LNCaP clone FGC (cell line): ENCODE data around the gene RBM44.
"Not testable (repeated sequence)": the region's sequence is repeated elsewhere in the genome, so short reads cannot be mapped to it uniquely, and the experiment has no call there.

ENCODE experiments used
- DNase-seq: peaks from one replicate; pipeline ENCODE4 v3.0.0-alpha.2; 2011; ENCODE audit warnings: low read depth
- H3K4me3 ChIP-seq: 2 replicates; pipeline ENCODE4 v1.5.1; 2011; ENCODE audit warnings: mild to moderate bottlenecking, low read depth, low read length, control low read depth
- TF ChIP-seq, protein P1 (sequence below): IDR thresholded peaks from 2 replicates; pipeline ENCODE4 v1.5.1; 2012; ENCODE audit warnings: mild to moderate bottlenecking; ENCODE audit not compliant: control insufficient read depth, insufficient read depth; ENCODE audit errors: extremely low read depth

RBM44 gene

GRCh38 chr2:237757616-237758015 is 41.0 kb upstream of the RBM44 start:
- no peak overlapping the region for H3K4me3 ChIP-seq
- TF ChIP-seq, protein P1, sequence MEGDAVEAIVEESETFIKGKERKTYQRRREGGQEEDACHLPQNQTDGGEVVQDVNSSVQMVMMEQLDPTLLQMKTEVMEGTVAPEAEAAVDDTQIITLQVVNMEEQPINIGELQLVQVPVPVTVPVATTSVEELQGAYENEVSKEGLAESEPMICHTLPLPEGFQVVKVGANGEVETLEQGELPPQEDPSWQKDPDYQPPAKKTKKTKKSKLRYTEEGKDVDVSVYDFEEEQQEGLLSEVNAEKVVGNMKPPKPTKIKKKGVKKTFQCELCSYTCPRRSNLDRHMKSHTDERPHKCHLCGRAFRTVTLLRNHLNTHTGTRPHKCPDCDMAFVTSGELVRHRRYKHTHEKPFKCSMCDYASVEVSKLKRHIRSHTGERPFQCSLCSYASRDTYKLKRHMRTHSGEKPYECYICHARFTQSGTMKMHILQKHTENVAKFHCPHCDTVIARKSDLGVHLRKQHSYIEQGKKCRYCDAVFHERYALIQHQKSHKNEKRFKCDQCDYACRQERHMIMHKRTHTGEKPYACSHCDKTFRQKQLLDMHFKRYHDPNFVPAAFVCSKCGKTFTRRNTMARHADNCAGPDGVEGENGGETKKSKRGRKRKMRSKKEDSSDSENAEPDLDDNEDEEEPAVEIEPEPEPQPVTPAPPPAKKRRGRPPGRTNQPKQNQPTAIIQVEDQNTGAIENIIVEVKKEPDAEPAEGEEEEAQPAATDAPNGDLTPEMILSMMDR, result no peak
- no peak for DNase-seq

- TF ChIP-seq, protein P1, result no peak
- H3K4me3 ChIP-seq, result no peak overlapping the region
- DNase-seq, result no peak
Measured at GRCh38 chr2:237758185-237758584, 40.4 kb upstream of the RBM44 start.

- DNase-seq, result no peak
- TF ChIP-seq, protein P1, result no peak
- no peak overlapping the region for H3K4me3 ChIP-seq
Measured at GRCh38 chr2:237759176-237759575, 39.4 kb upstream of the RBM44 start.

- no peak for DNase-seq
- TF ChIP-seq, protein P1, result no peak
- H3K4me3 ChIP-seq, result no peak overlapping the region
Measured at GRCh38 chr2:237760506-237761502, 37.8 kb upstream of the RBM44 start.

GRCh38 chr2:237762291-237763182 is 36.0 kb upstream of the RBM44 start:
- DNase-seq, H3K4me3 ChIP-seq: not testable (repeated sequence)

GRCh38 chr2:237763812-237764211 is 34.8 kb upstream of the RBM44 start:
- no peak overlapping the region for H3K4me3 ChIP-seq
- no peak for DNase-seq
- TF ChIP-seq, protein P1, result no peak

- not testable (repeated sequence) for H3K4me3 ChIP-seq, DNase-seq
Measured at GRCh38 chr2:237765122-237765521, 33.5 kb upstream of the RBM44 start.

GRCh38 chr2:237765875-237766274 is 32.7 kb upstream of the RBM44 start:
- no peak overlapping the region for H3K4me3 ChIP-seq
- TF ChIP-seq, protein P1, result no peak
- DNase-seq, result no peak
